Endothelial cell of umbilical vein (primary cell): ENCODE measurements around the gene SRSF3.

ENCODE experiments used
- CTCF ChIP-seq, 2 donors: IDR thresholded peaks; 1 replicate in 1 of 2; 2 replicates in 1 of 2; pipeline ENCODE4 v1.5.1; 2011; ENCODE audit warnings: low read length in 2 of 2, mild to moderate bottlenecking in 2 of 2, moderate library complexity in 2 of 2, control low read depth in 1 of 2, inconsistent platforms in 1 of 2, low read depth in 1 of 2; ENCODE audit not compliant: insufficient read depth in 1 of 2; ENCODE audit errors: extremely low read depth in 1 of 2
- GATA2 ChIP-seq: IDR thresholded peaks from 2 replicates; pipeline ENCODE4 v1.7.0; 2011; ENCODE audit warnings: low read depth, mild to moderate bottlenecking, moderate library complexity, mixed read lengths, low read length; ENCODE audit not compliant: insufficient read length, insufficient read depth
- MYC ChIP-seq: IDR thresholded peaks from one replicate; pipeline ENCODE4 v1.6.1; 2011; ENCODE audit warnings: mild to moderate bottlenecking, low read depth, low read length
- POLR2A ChIP-seq: IDR thresholded peaks from 2 replicates; pipeline ENCODE4 v1.6.1; 2012; ENCODE audit warnings: low read depth, mild to moderate bottlenecking, control low read depth, low read length

- TF ChIP-seq CTCF (IDR thresholded peaks at IDR 0.05; ENCODE audit: extremely low read depth in 1 of 2, insufficient read depth in 1 of 2, low read depth in 1 of 2, low read length in 2 of 2) (no peak), MYC (no peak), POLR2A (no peak), GATA2 (no peak)
Observed at GRCh38 chr6:36571122-36572043, 22.8 kb upstream of the SRSF3 start.
